ENCODE measurements around the gene NECAP2. TPM values are rescaled to one million over a fixed set of nuclear protein-coding genes. Genes with fewer than 3 reads are reported as not detected.

The NECAP2 gene
- total and polyA plus RNA-seq, 10 of the 15 experiments (the other 5 are each of a cell fraction or from before 2014, with no cell fraction given) = 16.3 to 98.0 (median 57.4) TPM

GRCh38 chr1:16458831-16459230, 18.3 kb downstream of the NECAP2 start:
- 97% methylated on average over 6 of the region's 6 CpGs for WGBS (ENCODE audit: insufficient coverage, insufficient replicate concordance, low lambda C conversion rate, missing lambda C conversion rate)
- Histone ChIP-seq H3K9me3 (replicated peaks; ENCODE audit: control insufficient read depth, insufficient read depth, low read length) (no peaks in the 10 kb centered on the region), H3K4me2 (ENCODE audit: control insufficient read depth, insufficient read depth) (no peak overlapping the region), H3K4me3 (no peak overlapping the region), H4K20me1 (ENCODE audit: control insufficient read depth, insufficient read depth) (no peaks in the 10 kb centered on the region), H3K4me1 (ENCODE audit: control insufficient read depth, insufficient read depth, low read length) (no peaks in the 10 kb centered on the region), H3K27me3 (replicated peaks in 1 of 2; ENCODE audit: control insufficient read depth in 2 of 2, insufficient read depth in 2 of 2, low read length in 1 of 2) (no peaks in the 10 kb centered on the region), H3K27ac (ENCODE audit: control insufficient read depth, insufficient read depth) (no peak overlapping the region), H2AFZ (ENCODE audit: control insufficient read depth, low read depth, low read length) (no peak overlapping the region), H3K79me2 (ENCODE audit: control insufficient read depth, insufficient read depth, low read length) (no peaks in the 10 kb centered on the region), H3K36me3 (ENCODE audit: control insufficient read depth in 2 of 2, insufficient read depth in 2 of 2, low read length in 1 of 2) (peaks cover 11 to 49% of the 10 kb centered on the region in 2 experiments), H3K9ac (ENCODE audit: control insufficient read depth, insufficient read depth, low read length) (no peak overlapping the region)
- POLR2A ChIA-PET = no interaction called here
- TF ChIP-seq KDM1A (IDR thresholded peaks at IDR 0.05; ENCODE audit: borderline replicate concordance) = no peak
- no peak for TF ChIP-seq E4F1 (IDR thresholded peaks at IDR 0.05; ENCODE audit: borderline replicate concordance, partially characterized antibody)
- TF ChIP-seq NR2C2 (IDR thresholded peaks at IDR 0.05; ENCODE audit: borderline replicate concordance, control insufficient read depth, insufficient read length, low read depth) = no peak
- no peak for TF ChIP-seq SREBF2 (IDR thresholded peaks at IDR 0.05; ENCODE audit: low read length)
- TF ChIP-seq SIN3A (IDR thresholded peaks at IDR 0.05; ENCODE audit: low read depth, low read length) = no peak
- no peak for TF ChIP-seq STAT3 (IDR thresholded peaks at IDR 0.05; ENCODE audit: low read depth, low read length)
- TF ChIP-seq, protein P1, sequence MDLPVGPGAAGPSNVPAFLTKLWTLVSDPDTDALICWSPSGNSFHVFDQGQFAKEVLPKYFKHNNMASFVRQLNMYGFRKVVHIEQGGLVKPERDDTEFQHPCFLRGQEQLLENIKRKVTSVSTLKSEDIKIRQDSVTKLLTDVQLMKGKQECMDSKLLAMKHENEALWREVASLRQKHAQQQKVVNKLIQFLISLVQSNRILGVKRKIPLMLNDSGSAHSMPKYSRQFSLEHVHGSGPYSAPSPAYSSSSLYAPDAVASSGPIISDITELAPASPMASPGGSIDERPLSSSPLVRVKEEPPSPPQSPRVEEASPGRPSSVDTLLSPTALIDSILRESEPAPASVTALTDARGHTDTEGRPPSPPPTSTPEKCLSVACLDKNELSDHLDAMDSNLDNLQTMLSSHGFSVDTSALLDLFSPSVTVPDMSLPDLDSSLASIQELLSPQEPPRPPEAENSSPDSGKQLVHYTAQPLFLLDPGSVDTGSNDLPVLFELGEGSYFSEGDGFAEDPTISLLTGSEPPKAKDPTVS (IDR thresholded peaks at IDR 0.05; ENCODE audit: low read depth, low read length) = no peak
- no peak for TF ChIP-seq CBFB (IDR thresholded peaks at IDR 0.05; ENCODE audit: low read depth)
- no peak for TF ChIP-seq POU2F2 (IDR thresholded peaks at IDR 0.05; ENCODE audit: borderline replicate concordance, low read depth, low read length)
- in situ Hi-C loops (cut with MboI) (no loop called here), intact Hi-C loops (cut with micrococcal nuclease; ENCODE audit: unreplicated experiment) (no loop called here)
- no TSS peak for BruUV-seq (replicated peaks)
- FAIRE-seq = no peak
- CTCF ChIA-PET = interaction anchor here (1.1 to 1.2 kb wide), 2 partner anchors 59 to 162 kb away, joined by 3 read pairs; no protein-coding TSS in a partner anchor
- no peak for ATAC-seq
- RAD21 ChIA-PET (ENCODE audit: unreplicated experiment) = no interaction called here
- no peak for DNase-seq (ENCODE audit: low read depth, low spot score)
- SMC1A ChIA-PET (ENCODE audit: uncharacterized antibody, unreplicated experiment) = no interaction called here

Measured in GM12878 (cell line).